Peyer's patch (tissue), 4 donors: ENCODE data around the gene H6PD. TPM values are rescaled to one million over a fixed set of nuclear protein-coding genes. Genes with fewer than 3 reads are reported as not detected.

ENCODE experiments used
- DNase-seq, 3 donors: peaks; one replicate each; pipeline ENCODE4 v3.0.0-alpha.2; 2017 to 2019
- H3K27ac ChIP-seq, 4 donors: fragments of 200-600 bp; sonication (generic); one replicate each; pipeline ENCODE4 v1.5.1; 2016 to 2019
- H3K27me3 ChIP-seq, 2 donors: fragments of 200-600 bp; sonication (generic); one replicate each; pipeline ENCODE4 v1.5.1; 2019
- H3K36me3 ChIP-seq, 3 donors: fragments of 200-600 bp; sonication (generic); one replicate each; pipeline ENCODE4 v1.5.1; 2016 to 2019
- H3K4me1 ChIP-seq, 4 donors: fragments of 200-600 bp; sonication (generic); one replicate each; pipeline ENCODE4 v1.5.1; 2016 to 2019
- H3K4me3 ChIP-seq, 4 donors: fragments of 200-600 bp; sonication (generic); 1 replicate in 3 of 4; 2 replicates in 1 of 4; pipeline ENCODE4 v1.5.1; 2016 to 2019; ENCODE audit warnings: mild to moderate bottlenecking in 1 of 4
- H3K9me3 ChIP-seq, 4 donors: fragments of 200-600 bp; sonication (generic); one replicate each; pipeline ENCODE4 v1.5.1; 2016 to 2019; ENCODE audit warnings: mild to moderate bottlenecking in 1 of 4
- POLR2A ChIP-seq, 2 donors: fragments of 450-650 bp; IDR thresholded peaks; one replicate each; pipeline ENCODE4 v1.5.1; 2017; ENCODE audit warnings: antibody characterized with exemption in 2 of 2, mild to moderate bottlenecking in 2 of 2, moderate library complexity in 2 of 2
- total RNA-seq, 4 donors: library from RNA; depleted of rRNA; stranded (reverse); fragments of >200 nt; gene quantifications; one replicate each; pipeline ENCODE4 v1.1.0, GENCODE V29; 2016
- TF ChIP-seq, protein P1 (sequence below), 6 experiments: fragments of 450-650 bp in 4 of 6; fragments of 200-600 bp in 2 of 6; sonication (generic) in 1 of 6; IDR thresholded peaks; one replicate each; pipeline ENCODE4 v1.5.1; 2017 to 2019; ENCODE audit warnings: antibody characterized with exemption in 6 of 6, mild to moderate bottlenecking in 3 of 6, moderate library complexity in 1 of 6

The H6PD gene
- total RNA-seq, 4 donors from 2014 or later: 23.1 to 72.9 (median 37.2) TPM

DNA sequence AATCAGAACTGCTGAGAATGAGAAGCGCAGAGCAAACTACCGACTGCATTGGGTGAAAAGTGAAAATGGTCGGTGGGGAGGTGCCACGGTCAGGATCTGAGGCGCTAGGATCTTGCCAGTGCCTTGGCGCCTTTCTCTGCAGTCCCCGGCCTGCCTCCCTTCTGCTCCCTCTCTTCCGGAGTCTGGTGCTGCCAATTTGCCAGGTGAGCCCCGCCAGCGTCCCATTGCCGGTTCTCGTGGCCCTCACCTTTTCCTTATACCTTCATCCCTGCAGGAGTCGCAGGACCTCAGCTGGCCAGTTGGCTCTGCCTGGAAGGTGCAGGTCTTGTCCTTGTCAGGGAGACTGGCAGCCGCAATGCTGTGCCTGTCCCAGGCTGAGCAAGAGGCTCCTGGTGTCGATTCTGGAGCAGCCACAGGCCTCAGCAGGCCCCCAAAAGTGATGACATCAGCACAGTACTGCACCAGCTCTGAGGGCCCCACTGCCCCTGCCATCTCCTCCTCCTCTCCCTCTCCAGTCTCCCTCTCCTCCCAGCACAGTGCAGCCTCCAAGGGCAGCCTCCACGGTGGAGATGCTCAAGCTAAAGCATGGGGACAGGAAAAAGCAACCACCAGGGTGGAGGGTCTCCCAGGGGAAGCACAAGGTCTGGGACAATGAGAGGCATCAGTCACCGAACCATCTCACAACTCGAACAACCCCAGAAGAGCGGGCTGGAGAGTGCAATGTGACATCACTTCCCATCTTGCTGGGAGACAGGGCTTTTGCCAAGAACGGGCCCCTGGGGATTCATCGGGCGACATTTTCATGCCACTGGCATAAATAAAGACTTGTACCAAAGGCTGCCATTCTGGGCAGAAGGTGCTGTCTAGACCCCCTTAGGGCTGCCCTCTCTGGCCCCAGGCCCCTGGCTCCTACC lies 37.1 kb upstream of the H6PD start:
- no peak for DNase-seq
- Histone ChIP-seq H3K4me1 (peaks cover 0 to 25% (median 2%) of the 10 kb centered on the region in 4 donors), H3K36me3 (no peaks in the 10 kb centered on the region), H3K4me3 (no peak overlapping the region), H3K9me3 (no peaks in the 10 kb centered on the region), H3K27ac (no peak overlapping the region), H3K27me3 (peaks cover 0 to under 1% of the 10 kb centered on the region in 2 donors)
- TF ChIP-seq, protein P1, sequence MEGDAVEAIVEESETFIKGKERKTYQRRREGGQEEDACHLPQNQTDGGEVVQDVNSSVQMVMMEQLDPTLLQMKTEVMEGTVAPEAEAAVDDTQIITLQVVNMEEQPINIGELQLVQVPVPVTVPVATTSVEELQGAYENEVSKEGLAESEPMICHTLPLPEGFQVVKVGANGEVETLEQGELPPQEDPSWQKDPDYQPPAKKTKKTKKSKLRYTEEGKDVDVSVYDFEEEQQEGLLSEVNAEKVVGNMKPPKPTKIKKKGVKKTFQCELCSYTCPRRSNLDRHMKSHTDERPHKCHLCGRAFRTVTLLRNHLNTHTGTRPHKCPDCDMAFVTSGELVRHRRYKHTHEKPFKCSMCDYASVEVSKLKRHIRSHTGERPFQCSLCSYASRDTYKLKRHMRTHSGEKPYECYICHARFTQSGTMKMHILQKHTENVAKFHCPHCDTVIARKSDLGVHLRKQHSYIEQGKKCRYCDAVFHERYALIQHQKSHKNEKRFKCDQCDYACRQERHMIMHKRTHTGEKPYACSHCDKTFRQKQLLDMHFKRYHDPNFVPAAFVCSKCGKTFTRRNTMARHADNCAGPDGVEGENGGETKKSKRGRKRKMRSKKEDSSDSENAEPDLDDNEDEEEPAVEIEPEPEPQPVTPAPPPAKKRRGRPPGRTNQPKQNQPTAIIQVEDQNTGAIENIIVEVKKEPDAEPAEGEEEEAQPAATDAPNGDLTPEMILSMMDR (IDR thresholded peaks at IDR 0.05): no peak
- TF ChIP-seq POLR2A (IDR thresholded peaks at IDR 0.05): no peak

DNA sequence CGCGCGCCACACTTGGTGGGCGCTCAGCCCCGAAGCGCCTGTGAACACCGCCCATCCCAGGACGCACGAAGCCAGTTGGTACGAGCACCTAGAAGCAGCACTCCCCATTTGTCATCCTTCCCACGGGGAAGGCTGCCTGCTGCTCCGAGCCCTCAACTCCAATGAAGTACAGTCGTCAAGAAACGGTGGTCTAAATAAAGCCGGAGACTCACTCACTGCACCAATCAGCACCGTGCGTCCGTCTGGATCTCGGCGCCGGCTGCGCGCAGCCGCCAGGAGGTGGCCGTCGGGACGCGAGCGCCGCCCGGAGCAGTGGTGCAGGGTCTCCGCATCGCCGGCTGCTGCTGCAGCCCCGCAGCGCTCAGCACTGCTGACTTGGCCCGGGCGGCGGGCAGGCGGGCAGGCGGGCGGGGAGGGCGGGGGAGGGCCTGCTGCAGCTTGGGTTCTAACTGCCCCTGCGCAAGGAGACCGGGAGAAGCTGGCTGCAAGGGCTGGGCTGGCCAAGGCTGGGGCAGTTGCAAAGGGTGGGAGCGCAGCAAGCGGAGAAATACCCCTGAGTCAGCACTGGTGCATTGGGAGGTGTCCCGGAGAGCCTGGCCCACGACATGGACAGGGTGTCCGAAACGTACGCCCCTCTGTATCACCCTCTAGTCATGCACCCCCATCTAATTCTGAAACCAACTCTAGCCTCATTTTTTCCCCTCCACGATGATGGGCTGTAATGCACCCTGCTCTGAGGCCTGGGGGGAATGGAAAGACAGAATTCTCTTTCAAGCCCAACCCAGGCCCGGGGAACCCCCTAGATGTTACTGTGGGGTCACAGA lies 35.8 kb upstream of the H6PD start:
- no peak for TF ChIP-seq POLR2A (IDR thresholded peaks at IDR 0.05)
- TF ChIP-seq, protein P1 (IDR thresholded peaks at IDR 0.05): peak in 1 of 6 experiments; percentile 22
- no peaks in the 10 kb centered on the region for H3K9me3 ChIP-seq
- no peak overlapping the region for H3K27ac ChIP-seq
- H3K4me1 ChIP-seq: peaks cover 0 to 29% (median 2%) of the 10 kb centered on the region in 4 donors
- no peaks in the 10 kb centered on the region for H3K36me3 ChIP-seq
- peak overlapping the region in 1 of 4 donors; percentile 3 for H3K4me3 ChIP-seq
- peaks cover 0 to 6% of the 10 kb centered on the region in 2 donors for H3K27me3 ChIP-seq
- no peak for DNase-seq

DNA sequence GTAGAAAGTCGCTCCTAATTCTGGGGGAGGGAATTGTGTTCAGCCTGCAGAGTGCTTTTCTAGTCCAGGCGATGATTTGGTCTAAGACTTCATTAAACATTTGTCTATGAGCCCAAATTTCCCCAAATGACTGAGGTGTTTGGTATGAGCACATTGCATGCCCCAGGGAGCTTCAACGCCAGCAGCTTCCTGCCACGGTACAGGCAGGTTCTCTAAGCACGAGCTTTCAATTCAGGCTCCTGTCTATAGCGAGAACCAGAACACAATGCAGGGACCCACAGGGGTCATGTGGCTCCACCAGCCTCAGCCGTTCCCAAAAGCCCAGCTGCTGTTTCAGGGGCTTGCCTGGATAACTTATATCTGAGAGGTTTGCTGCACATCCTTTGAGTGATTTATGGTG lies 34.1 kb upstream of the H6PD start:
- Histone ChIP-seq H3K9me3 (no peaks in the 10 kb centered on the region), H3K36me3 (no peaks in the 10 kb centered on the region), H3K27me3 (peaks cover 0 to 6% of the 10 kb centered on the region in 2 donors), H3K4me3 (no peak overlapping the region), H3K27ac (no peak overlapping the region), H3K4me1 (peaks cover 0 to 29% (median 2%) of the 10 kb centered on the region in 4 donors)
- TF ChIP-seq POLR2A (IDR thresholded peaks at IDR 0.05): no peak
- TF ChIP-seq, protein P1 (IDR thresholded peaks at IDR 0.05): no peak
- DNase-seq: no peak

DNA sequence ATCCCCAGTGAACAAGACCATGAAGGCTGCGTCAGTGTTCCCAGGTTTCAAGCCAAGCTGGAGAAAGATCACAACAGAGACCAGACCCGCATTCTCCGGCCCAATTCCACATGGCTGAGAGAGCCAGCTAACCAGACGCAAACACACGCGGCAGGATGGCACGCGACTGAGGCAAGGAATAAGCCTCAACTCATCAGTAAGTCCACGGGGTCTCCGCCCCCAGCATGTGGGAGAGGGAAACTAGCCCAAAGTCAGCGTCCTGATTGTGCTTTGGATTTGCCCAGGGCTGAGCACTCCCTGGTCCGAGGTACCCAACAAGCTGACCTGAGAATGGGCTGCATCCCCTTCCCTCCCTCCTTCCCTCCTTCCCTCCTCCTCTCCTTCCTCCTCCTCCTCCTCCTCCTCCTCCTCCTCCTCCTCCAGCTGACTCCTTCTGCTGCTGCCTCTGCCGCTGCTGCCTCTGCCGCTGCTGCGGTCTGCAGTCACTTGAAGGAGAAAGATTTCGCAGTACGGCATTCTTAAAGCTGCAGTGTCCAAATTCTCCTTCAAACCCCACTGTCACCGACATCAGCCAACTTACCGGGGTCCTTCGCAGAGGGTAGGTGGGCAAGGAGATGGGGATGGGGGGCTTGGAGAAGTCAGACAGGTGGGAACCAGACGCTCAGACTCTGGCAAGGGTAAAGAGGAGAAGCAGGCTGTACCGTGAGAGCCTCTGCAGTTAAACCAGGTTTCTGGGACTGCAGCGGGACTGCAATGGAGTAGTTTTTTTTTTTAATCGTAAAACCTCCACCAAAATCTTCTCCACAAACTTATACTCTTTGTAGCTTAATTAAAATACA lies 33.0 kb upstream of the H6PD start:
- Histone ChIP-seq H3K36me3 (no peaks in the 10 kb centered on the region), H3K27me3 (peaks cover 0 to 6% of the 10 kb centered on the region in 2 donors), H3K4me3 (peak overlapping the region in 3 of 4 donors; percentile 9 to 32 (median 29)), H3K4me1 (peaks cover 0 to 24% (median 2%) of the 10 kb centered on the region in 4 donors), H3K27ac (no peak overlapping the region), H3K9me3 (no peaks in the 10 kb centered on the region)
- no peak for TF ChIP-seq POLR2A (IDR thresholded peaks at IDR 0.05)
- TF ChIP-seq, protein P1 (IDR thresholded peaks at IDR 0.05): no peak
- DNase-seq: no peak
